Cardiac fibroblast (primary cell): ENCODE data around the gene COL25A1.
"Not testable (repeated sequence)": the region's sequence is repeated elsewhere in the genome, so short reads cannot be mapped to it uniquely, and the experiment has no call there.

Source experiments
- DNase-seq, 2 donors: peaks; one replicate each; pipeline versions ENCODE4 v3.0.0 to v3.0.0-alpha.2; 2010; ENCODE audit warnings: low read depth in 2 of 2
- H3K4me3 ChIP-seq, 2 donors: replicated peaks in 1 of 2; 1 replicate in 1 of 2; 2 replicates in 1 of 2; pipeline ENCODE4 v1.5.1; 2011; ENCODE audit warnings: low read depth in 2 of 2, low read length in 2 of 2, mild to moderate bottlenecking in 2 of 2, moderate library complexity in 1 of 2
- CTCF ChIP-seq: IDR thresholded peaks from one replicate; pipeline ENCODE4 v1.5.1; 2011; ENCODE audit warnings: low read depth, mild to moderate bottlenecking, low read length, inconsistent platforms

COL25A1 gene

GRCh38 chr4:108943371-108943770 is 359.1 kb downstream of the COL25A1 start:
- no peak for DNase-seq
- TF ChIP-seq CTCF: no peak
- no peak overlapping the region for H3K4me3 ChIP-seq

- DNase-seq: no peak
- TF ChIP-seq CTCF: no peak
- H3K4me3 ChIP-seq: no peak overlapping the region
Measured at GRCh38 chr4:108941904-108942430, 360.5 kb downstream of the COL25A1 start.

GRCh38 chr4:108940634-108941033 is 361.8 kb downstream of the COL25A1 start:
- TF ChIP-seq CTCF: no peak
- no peak overlapping the region for H3K4me3 ChIP-seq
- no peak for DNase-seq

- DNase-seq: no peak
- no peak for TF ChIP-seq CTCF
- no peak overlapping the region for H3K4me3 ChIP-seq
Measured at GRCh38 chr4:108940149-108940548, 362.3 kb downstream of the COL25A1 start.

GRCh38 chr4:108937066-108937465 is 365.4 kb downstream of the COL25A1 start:
- TF ChIP-seq CTCF: no peak
- DNase-seq: no peak
- H3K4me3 ChIP-seq: no peak overlapping the region

- DNase-seq: not testable (repeated sequence)
Measured at GRCh38 chr4:108933925-108934324, 368.5 kb downstream of the COL25A1 start.

GRCh38 chr4:108933046-108933445 is 369.4 kb downstream of the COL25A1 start:
- DNase-seq: no peak
- no peak overlapping the region for H3K4me3 ChIP-seq
- no peak for TF ChIP-seq CTCF

More at GRCh38 chr4:108933925-108934324, 368.5 kb downstream of the COL25A1 start:
- H3K4me3 ChIP-seq: not testable (repeated sequence)
